DOHH2 (cell line): ENCODE measurements around the gene C10orf62.
A peak's percentile ranks its signal among the peaks of the same experiment; 100 is the strongest.
"Not testable (repeated sequence)": the region's sequence is repeated elsewhere in the genome, so short reads cannot be mapped to it uniquely, and the experiment has no call there.

Experiments used
- H3F3A ChIP-seq: fragments of 200-600 bp; sonication (generic), shearing (Covaris generic); 2 replicates; pipeline ENCODE4 v1.6.0; 2016; ENCODE audit warnings: antibody characterized with exemption, mild to moderate bottlenecking; ENCODE audit not compliant: control insufficient read depth, insufficient read depth
- H3K27ac ChIP-seq: fragments of 200-600 bp; sonication (generic); 2 replicates; pipeline ENCODE4 v1.5.1; 2014; ENCODE audit warnings: low read depth, mild to moderate bottlenecking, low read length, moderate library complexity
- H3K27me3 ChIP-seq: fragments of 200-600 bp; sonication (generic); 2 replicates; pipeline ENCODE4 v1.6.1; 2014; ENCODE audit warnings: mild to moderate bottlenecking, low read length, mixed read lengths; ENCODE audit not compliant: control insufficient read depth
- H3K36me3 ChIP-seq: fragments of 200-600 bp; sonication (generic); 2 replicates; pipeline ENCODE4 v1.6.1; 2014; ENCODE audit warnings: mild to moderate bottlenecking, low read length, moderate library complexity, mixed read lengths; ENCODE audit not compliant: control insufficient read depth
- H3K4me1 ChIP-seq: fragments of 200-600 bp; sonication (generic); 2 replicates; pipeline ENCODE4 v1.6.1; 2014; ENCODE audit warnings: mild to moderate bottlenecking, low read length, mixed read lengths; ENCODE audit not compliant: control insufficient read depth
- H3K4me2 ChIP-seq: fragments of 200-600 bp; sonication (generic); 2 replicates; pipeline ENCODE4 v1.6.0; 2014; ENCODE audit warnings: mild to moderate bottlenecking, low read length, moderate library complexity
- H3K4me3 ChIP-seq: fragments of 200-600 bp; sonication (generic); 2 replicates; pipeline ENCODE4 v1.5.1; 2014; ENCODE audit warnings: mild to moderate bottlenecking, low read length, mixed read lengths
- H3K79me2 ChIP-seq: fragments of 200-600 bp; sonication (generic); 2 replicates; pipeline ENCODE4 v1.6.1; 2014; ENCODE audit warnings: mild to moderate bottlenecking, low read length, mixed read lengths; ENCODE audit not compliant: control insufficient read depth
- H3K9me2 ChIP-seq: fragments of 200-600 bp; sonication (generic); replicated peaks from 2 replicates; pipeline ENCODE4 v1.6.1; 2014; ENCODE audit warnings: mild to moderate bottlenecking, low read length, mixed read lengths; ENCODE audit not compliant: control insufficient read depth
- H3K9me3 ChIP-seq: fragments of 200-600 bp; sonication (generic); 2 replicates; pipeline ENCODE4 v1.6.1; 2014; ENCODE audit warnings: antibody characterized with exemption, low read length, mixed read lengths; ENCODE audit not compliant: control insufficient read depth, insufficient read depth
- H4K20me1 ChIP-seq: fragments of 200-600 bp; sonication (generic); 2 replicates; pipeline ENCODE4 v1.6.0; 2014; ENCODE audit warnings: low read depth, mild to moderate bottlenecking, antibody characterized with exemption, low read length, moderate library complexity; ENCODE audit not compliant: control insufficient read depth, insufficient read depth
- CTCF ChIP-seq: fragments of 200-600 bp; sonication (generic); IDR thresholded peaks from one replicate; pipeline ENCODE4 v1.5.1; 2014; ENCODE audit warnings: antibody characterized with exemption, mild to moderate bottlenecking, low read depth, low read length; ENCODE audit not compliant: poor library complexity, severe bottlenecking
- EZH2phosphoT487 ChIP-seq: fragments of 200-600 bp; sonication (generic); IDR thresholded peaks from 2 replicates; pipeline ENCODE4 v1.6.1; 2017; ENCODE audit warnings: borderline replicate concordance, mild to moderate bottlenecking, antibody characterized with exemption, low read length, moderate library complexity, mixed read lengths

C10orf62 gene

GRCh38 chr10:97550336-97551149 is 39.0 kb upstream of the C10orf62 start:
- H3K4me3 ChIP-seq = no peak overlapping the region
- TF ChIP-seq EZH2phosphoT487 (no peak), CTCF (no peak)
- no peak overlapping the region for H3K27ac ChIP-seq

GRCh38 chr10:97551271-97551670 is 38.2 kb upstream of the C10orf62 start:
- Histone ChIP-seq H3K79me2 (no peaks in the 10 kb centered on the region), H3F3A (no peaks in the 10 kb centered on the region), H3K4me2 (no peak overlapping the region), H3K27me3 (no peaks in the 10 kb centered on the region), H3K4me3 (no peak overlapping the region), H3K9me2 (no peaks in the 10 kb centered on the region), H3K4me1 (no peaks in the 10 kb centered on the region), H4K20me1 (no peaks in the 10 kb centered on the region), H3K9me3 (no peaks in the 10 kb centered on the region; the same call in 1 of the 2 replicates), H3K36me3 (no peaks in the 10 kb centered on the region), H3K27ac (no peak overlapping the region)
- TF ChIP-seq CTCF (no peak), EZH2phosphoT487 (no peak)

More at GRCh38 chr10:97550336-97551149, 39.0 kb upstream of the C10orf62 start:
- H3K4me2 ChIP-seq = no peak overlapping the region
- H3K27me3 ChIP-seq = no peaks in the 10 kb centered on the region
- H4K20me1 ChIP-seq = no peaks in the 10 kb centered on the region
- H3K9me2 ChIP-seq = no peaks in the 10 kb centered on the region
- no peaks in the 10 kb centered on the region for H3K36me3 ChIP-seq
- H3K9me3 ChIP-seq = no peaks in the 10 kb centered on the region; the same call in 1 of the 2 replicates
- H3K79me2 ChIP-seq = no peaks in the 10 kb centered on the region
- H3K4me1 ChIP-seq = no peaks in the 10 kb centered on the region
- no peaks in the 10 kb centered on the region for H3F3A ChIP-seq

GRCh38 chr10:97553575-97554031 is 35.9 kb upstream of the C10orf62 start:
- H3K36me3 ChIP-seq = no peaks in the 10 kb centered on the region
- no peaks in the 10 kb centered on the region for H3K9me2 ChIP-seq
- H3K4me1 ChIP-seq = no peaks in the 10 kb centered on the region
- no peak overlapping the region for H3K27ac ChIP-seq
- no peaks in the 10 kb centered on the region for H3K79me2 ChIP-seq
- H3K27me3 ChIP-seq = no peaks in the 10 kb centered on the region
- H3K4me2 ChIP-seq = no peak overlapping the region
- TF ChIP-seq EZH2phosphoT487 (no peak), CTCF (peak; percentile 90)
- no peak overlapping the region for H3K4me3 ChIP-seq
- no peaks in the 10 kb centered on the region; the same call in 1 of the 2 replicates for H3K9me3 ChIP-seq
- no peaks in the 10 kb centered on the region for H4K20me1 ChIP-seq
- no peaks in the 10 kb centered on the region for H3F3A ChIP-seq

GRCh38 chr10:97554336-97554735 is 35.2 kb upstream of the C10orf62 start:
- H3K4me3 ChIP-seq, H3F3A ChIP-seq, H3K4me1 ChIP-seq, H3K9me2 ChIP-seq, H3K36me3 ChIP-seq, H3K27me3 ChIP-seq, H4K20me1 ChIP-seq, H3K27ac ChIP-seq, H3K4me2 ChIP-seq, H3K79me2 ChIP-seq, H3K9me3 ChIP-seq: not testable (repeated sequence)

- not testable (repeated sequence) for H3K9me2 ChIP-seq, H3K27ac ChIP-seq, H3K4me3 ChIP-seq, H3K27me3 ChIP-seq, H3K36me3 ChIP-seq, H3K79me2 ChIP-seq, H3K4me2 ChIP-seq, H4K20me1 ChIP-seq, H3K4me1 ChIP-seq, H3F3A ChIP-seq, H3K9me3 ChIP-seq
Measured at GRCh38 chr10:97555541-97555940, 34.0 kb upstream of the C10orf62 start.
